ENCODE results near the gene NAT16. TPM values are rescaled to one million over a fixed set of nuclear protein-coding genes. Genes with fewer than 3 reads are reported as not detected.

NAT16 gene
- total RNA-seq, 2 donors from 2014 or later = 0.15 to 0.20 TPM

Small RNAs within 50 kb of the gene (microRNA-seq; reads per million reads assigned to microRNA genes)
- not detected for gene MIR4653 (ENCODE audit: borderline microRNAs expressed)

Other genes with a start within 250 kb of the NAT16 start
- gene MUC3A, start 230.8 kb downstream of the NAT16 start, total RNA-seq = 10 to 100 TPM in 1 of 2 donors, 1 to 10 TPM in 1; 7.7 to 24.1 TPM
- gene MUC12, start 210.7 kb downstream of the NAT16 start, total RNA-seq = 1 to 10 TPM; 2.9 to 3.3 TPM
- gene MUC17, start 160.2 kb downstream of the NAT16 start, total RNA-seq = not detected
- gene TRIM56, start 94.8 kb downstream of the NAT16 start, total RNA-seq = 10 to 100 TPM; 16.5 to 23.0 TPM
- gene SERPINE1, start 53.2 kb downstream of the NAT16 start, total RNA-seq = 1 to 10 TPM in 1 of 2 donors, under 1 TPM in 1; 0.89 to 4.9 TPM
- gene AP1S1, start 25.8 kb downstream of the NAT16 start, total RNA-seq = 10 to 100 TPM; 43.8 to 50.2 TPM
- gene VGF, start 14.7 kb downstream of the NAT16 start, total RNA-seq = 1 to 10 TPM in 1 of 2 donors, not detected in 1; 2.8 TPM
- 1 to 10 TPM in 1 of 2 donors, not detected in 1; 1.3 TPM for gene MOGAT3, start 20.7 kb upstream of the NAT16 start, total RNA-seq
- 10 to 100 TPM; 53.9 to 65.5 TPM for gene PLOD3, start 37.3 kb upstream of the NAT16 start, total RNA-seq
- 10 to 100 TPM; 56.5 to 61.7 TPM for gene ZNHIT1, start 37.9 kb upstream of the NAT16 start, total RNA-seq
- gene CLDN15, start 57.5 kb upstream of the NAT16 start, total RNA-seq = 1 to 10 TPM; 6.0 to 7.1 TPM
- 100 to 1,000 TPM in 1 of 2 donors, 10 to 100 TPM in 1; 99.9 to 102 TPM for gene FIS1, start 64.8 kb upstream of the NAT16 start, total RNA-seq
- gene IFT22, start 141.5 kb upstream of the NAT16 start, total RNA-seq = 10 to 100 TPM; 39.0 to 44.0 TPM
- gene COL26A1, start 182.6 kb upstream of the NAT16 start, total RNA-seq = 10 to 100 TPM; 41.2 to 47.0 TPM

Measured in endodermal cell (in vitro differentiated cells).